Measurements from ENCODE around the gene MSRB3.

MSRB3 gene

DNA sequence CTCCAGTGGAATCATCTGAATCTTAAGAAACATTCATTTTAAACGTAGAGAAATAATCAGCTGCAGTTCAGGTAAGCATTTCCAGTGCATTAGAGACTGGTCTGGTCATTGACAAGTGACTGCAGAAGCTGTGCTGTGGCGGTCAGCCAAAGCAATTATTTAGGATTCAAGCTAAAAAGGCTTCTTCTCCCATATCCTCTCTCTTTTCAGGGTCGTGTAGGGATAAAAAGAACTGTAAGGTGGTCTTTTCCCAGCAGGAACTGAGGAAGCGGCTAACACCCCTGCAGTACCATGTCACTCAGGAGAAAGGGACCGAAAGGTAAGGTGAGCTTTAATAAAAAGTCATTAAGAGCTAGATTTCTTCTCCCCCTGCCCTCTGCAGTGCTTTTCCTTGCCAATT, 48.1 kb downstream of the MSRB3 start:
- DNase-seq (ENCODE audit: low read depth): no peak

DNA sequence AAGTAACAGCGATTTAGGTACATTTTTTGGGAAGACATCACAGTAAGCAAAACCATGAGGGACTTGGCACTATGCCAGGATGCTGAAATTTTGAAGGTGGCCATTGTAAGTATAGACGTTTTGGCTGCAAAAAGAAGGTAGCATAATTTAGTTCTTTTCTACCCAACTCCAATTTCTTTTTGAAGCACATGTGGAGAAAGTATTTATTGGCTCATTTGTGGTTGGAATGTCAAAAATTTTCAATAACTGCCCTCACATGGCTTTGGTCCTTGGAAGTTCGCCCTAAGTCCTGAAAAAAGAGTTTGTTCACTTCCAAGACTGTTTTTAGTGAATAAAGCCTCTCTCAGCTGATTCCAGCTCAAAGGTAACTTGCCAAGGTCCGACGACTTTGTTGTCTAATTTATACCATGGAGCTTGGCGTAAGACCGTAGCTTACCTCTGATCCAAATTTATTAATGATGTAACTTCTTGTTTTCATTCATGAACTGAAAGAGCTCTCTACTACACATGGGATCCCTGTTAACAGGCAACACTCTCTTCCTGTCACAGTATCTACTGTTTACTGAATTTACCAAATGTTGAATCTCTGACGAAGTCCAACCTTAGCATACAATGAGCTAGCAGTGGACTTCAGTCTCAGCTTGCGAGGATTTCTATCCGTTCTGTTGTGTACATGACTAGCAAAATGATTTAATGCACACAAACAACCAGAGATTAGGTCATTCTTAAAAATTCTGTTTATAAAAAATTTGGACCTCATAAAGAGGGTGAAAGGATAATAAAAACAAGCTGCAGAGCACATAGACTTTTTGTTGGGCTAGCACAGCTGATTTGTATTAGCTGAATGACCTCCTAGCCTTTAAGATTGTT, 49.0 kb downstream of the MSRB3 start:
- DNase-seq (ENCODE audit: low read depth): no peak

DNA sequence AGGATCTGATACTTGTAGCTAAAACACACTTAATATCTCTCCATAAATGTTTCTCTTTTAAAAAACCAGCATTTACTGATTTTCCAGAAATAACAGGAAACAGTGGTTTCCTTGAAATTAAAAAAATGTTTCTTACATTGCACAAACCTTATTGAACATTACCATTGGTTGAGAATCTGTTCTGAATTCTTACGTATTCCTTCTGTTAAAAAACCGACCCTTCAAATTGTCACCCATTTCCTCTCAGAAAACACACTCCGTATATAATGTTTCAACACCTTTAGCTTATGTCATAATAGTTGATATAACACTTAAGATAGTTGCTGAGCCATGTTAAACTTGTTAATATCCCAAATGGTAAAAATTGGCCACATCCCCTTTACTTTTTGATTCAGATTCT, 51.2 kb downstream of the MSRB3 start:
- DNase-seq (ENCODE audit: low read depth): no peak

DNA sequence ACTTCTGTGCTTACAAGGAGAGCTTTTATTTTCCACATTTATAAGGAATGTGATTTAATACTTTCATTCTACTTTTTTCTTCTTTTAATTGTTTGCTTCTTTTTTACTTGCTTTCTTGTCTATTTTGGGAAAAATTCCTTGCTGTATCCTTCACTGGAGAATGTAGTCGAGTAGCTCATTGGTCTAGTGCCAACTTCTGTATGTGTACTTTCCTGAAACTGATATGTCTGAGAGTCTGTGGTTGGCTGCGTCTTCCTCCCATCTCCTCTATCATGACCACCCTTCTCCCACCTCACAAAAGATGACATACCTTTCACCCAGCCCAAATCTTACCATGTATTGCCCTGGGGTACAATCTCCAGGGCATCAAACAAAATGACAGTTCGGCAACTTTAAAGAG, 51.8 kb downstream of the MSRB3 start:
- no peak for DNase-seq (ENCODE audit: low read depth)

DNA sequence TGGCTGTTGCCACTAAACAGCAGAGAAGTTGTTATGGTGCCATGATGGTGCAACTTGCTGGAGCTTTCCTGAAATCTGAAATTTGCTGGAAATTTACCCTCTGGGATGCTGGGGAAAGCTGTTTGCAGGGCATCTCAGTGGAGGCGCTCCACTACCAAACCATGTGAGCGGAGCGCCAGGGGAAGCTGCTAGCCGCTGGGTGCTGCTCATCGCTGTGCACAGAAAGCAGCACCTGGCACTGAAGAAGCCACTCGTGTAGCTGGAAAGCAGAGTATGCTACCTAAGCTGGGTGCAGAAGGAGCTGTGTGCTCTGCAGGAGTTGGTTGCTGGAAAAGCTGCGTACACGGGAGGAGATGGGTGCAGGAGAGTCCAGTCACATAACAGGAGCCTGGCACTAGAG, 53.0 kb downstream of the MSRB3 start:
- DNase-seq (ENCODE audit: low read depth): no peak

DNA sequence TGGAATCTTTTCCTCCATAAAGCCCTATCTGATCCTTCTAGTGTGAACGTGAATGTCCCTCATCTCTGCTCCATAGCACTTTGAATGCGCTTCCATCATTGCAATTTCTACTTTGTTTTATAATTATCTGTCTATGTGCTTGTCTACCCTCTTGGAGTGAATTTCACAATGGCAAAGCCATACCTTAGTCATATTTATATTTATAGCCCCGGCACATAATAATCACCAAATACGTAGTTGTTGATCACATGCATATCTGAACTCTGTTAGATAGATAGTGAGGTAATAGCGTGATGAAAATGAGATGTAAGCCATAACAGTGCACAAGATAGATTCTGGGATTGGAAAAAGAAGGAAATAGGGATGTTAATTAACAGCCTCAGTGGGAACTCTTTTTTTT, 55.2 kb downstream of the MSRB3 start:
- DNase-seq (ENCODE audit: low read depth): no peak

DNA sequence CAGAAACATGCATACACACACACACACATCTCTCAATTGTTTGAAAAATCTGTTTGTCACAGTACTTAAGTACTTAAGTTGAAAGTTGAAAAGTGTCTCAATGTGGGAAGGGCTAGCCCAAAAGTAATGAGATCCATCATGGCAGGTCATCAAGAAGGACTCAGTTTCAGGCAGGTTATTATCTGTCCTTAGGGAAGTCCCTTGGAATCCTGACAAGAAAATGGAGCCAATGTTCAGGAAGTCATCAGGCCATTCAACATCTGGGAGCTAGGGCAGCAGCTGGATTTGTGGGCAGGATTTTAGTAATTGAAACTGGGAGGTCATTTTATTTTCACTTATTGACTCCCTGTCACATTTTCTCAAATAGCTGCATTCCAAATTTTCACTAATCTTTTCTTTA, 56.0 kb downstream of the MSRB3 start:
- DNase-seq (ENCODE audit: low read depth): no peak

DNA sequence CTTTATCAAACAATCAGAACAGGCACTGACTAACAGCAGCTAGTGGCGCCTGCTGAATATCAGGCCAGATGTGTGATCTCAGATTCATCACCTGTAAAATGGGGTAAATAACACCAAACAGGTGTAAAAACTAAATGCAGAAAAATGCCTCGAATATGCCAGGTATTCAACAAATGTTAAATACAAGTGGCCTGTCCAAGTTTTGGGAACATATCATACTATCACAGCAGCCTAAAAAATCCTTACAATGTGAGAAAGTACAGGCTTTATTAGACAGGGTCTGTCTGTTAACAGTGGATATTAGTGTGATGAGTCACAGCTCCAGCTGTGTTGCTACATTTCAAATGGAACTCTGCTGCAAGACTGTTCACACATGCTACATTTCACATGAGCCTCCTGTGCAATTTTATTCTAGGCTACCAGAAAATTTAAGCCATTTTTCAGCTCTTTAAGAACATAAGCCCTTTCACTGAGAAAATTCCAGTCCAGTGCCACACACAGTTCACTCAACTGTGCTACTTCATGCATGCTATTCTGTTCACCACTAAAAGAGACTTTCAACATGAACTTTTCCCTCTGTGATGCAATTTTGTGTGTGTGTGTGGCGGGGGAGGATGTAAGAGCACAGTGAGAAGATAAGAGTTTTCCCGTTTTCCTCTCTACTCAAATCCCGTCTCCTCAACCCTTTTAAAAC, 56.7 kb downstream of the MSRB3 start:
- DNase-seq (ENCODE audit: low read depth): peak; percentile 76

DNA sequence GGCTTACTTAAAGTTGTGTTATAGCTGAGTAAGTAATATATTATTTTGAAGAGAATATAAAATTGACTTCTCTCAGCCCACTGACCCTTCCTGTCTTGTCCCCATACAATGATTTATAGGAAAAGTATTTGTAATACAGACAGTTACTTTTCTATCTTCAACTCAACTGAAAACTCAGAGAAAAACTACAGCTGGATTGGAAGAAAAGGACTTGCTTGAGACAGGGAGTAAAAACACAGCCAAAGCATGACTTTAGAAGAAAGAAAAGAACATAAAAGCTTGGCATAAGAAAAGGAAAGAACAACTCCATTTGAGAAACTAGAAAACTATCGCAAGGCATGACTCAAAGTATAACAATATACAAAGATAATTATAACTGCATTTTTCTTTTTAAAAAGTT, 57.5 kb downstream of the MSRB3 start:
- no peak for DNase-seq (ENCODE audit: low read depth)

DNA sequence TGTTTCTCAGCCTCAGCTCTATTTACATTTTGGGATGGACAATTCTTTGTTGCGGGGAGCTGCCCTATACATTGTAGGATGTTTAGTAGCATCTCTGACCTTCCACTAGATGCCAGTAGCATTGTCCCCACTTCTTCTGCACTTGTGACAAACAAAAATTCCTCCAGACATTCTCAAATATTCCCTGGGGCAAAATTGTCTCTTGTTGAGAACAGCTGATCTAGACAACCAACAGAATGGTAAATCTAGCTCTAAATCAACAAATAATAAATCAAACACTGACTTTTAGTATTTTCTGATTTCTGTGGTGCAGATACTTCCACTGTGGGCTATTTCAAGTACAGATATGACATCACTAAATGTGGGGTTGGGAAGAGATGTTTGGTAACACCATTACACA, 60.7 kb downstream of the MSRB3 start:
- peak; percentile 37 for DNase-seq (ENCODE audit: low read depth)

DNA sequence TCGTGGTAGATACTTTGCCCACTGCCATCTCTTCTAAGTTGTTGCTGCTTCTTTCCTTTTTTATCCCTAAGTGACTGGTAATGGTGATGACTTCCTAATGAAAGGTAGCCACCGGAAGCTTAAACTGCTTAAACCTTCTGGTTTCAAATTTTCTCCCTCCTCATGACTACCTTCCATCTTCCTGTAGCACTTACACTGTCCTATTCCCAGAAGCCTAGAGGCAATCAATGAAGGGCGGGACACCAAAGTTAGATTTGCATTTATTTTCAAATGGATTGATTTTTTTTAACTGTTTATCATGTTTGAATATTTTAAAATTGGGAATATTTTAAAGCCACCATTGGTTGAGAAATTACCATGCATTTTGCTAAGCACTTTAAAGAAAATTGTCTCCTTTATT, 64.7 kb downstream of the MSRB3 start:
- DNase-seq (ENCODE audit: low read depth): no peak

DNA sequence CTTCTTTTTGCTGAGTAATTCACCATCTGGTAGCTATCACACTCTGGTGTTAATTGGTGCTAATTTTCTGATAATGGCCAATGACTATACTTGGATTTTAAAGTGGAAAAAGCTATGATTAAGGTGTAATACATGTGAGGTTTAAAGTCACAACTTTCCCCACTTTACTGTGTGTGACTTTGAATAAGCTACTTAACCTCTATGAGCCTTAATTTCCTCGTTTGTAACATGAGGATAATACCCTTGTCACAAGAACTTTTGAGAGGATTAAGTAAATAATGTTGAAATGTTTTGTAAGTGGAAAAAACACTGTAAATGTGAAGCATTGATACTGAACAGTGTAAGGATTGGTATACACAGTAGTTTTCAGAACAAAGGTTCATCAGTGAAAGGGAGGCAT, 65.3 kb downstream of the MSRB3 start:
- no peak for DNase-seq (ENCODE audit: low read depth)

DNA sequence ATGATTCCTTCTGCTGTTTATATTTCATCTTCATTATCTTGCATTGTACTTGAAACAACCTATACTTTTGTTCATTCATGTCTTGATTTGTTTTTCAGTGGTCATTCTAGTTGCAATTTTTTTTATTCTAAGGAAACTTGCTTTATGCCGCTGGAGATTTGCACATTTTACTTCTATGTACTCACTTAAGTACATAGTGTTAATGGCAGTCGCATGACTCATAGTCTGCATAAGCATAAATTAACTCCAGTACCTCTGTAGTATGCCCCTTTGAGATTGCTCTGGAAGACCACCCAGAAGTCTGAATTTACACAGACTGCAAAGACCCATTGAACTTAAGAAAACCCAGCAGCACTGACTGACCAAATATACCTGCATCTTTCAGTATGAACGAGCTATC, 77.0 kb downstream of the MSRB3 start:
- DNase-seq (ENCODE audit: low read depth): peak; percentile 24

DNA sequence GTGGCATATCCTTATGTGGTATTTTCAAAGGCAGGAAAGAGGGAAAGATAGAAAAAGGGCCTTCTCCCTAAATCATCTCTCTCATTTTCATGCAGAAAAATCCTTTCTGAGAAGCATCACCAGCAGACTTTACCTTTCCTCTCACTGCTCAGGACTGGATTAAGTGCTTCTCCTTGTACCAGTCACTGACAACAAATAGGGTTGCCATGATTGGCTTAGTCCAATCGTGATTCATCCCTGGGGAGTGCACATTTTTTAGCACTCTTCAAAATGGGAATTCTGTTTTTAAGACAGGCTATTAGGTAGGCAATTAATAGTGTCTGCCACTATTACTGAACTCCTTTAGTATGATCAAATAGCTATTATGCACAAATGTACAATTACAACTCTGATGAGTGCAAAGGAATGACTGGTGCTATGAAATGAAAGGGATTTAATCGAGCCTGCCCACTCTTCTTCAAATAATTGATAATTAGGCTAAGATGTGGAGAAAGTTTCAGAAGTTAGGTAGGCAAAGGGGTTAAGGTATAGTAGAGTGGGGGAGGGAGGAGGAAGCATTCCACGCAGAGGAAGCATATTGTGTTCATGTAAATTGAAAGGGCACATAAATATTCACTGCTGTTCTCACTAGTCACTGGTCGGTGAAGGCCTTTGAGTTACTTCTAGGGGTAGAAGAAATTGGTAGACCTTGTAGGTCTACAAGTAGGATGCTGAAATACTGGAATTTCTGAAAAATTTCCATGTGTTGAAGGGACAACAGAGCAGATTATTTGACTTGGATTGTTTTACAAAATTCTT, 84.0 kb downstream of the MSRB3 start:
- no peak for DNase-seq (ENCODE audit: low read depth)

DNA sequence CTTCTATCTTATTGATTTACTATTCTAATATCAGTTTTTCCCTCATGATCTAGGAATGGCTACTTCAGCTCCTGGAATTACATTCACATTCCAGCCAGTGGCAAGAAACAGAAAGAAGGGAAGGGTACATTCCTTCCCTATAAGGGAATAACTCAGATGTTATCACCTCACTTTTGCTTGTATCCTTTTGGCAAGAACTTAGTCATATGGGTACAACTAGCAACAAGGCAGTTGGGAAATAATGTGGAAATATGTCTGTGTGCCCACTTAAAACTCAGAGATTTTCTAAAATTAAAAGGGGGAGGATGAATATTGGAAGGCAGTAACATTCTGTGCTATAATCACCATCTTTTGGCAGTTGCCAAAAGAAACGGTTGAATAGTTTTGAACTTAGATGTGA, 85.6 kb downstream of the MSRB3 start:
- DNase-seq (ENCODE audit: low read depth): peak; percentile 31

DNA sequence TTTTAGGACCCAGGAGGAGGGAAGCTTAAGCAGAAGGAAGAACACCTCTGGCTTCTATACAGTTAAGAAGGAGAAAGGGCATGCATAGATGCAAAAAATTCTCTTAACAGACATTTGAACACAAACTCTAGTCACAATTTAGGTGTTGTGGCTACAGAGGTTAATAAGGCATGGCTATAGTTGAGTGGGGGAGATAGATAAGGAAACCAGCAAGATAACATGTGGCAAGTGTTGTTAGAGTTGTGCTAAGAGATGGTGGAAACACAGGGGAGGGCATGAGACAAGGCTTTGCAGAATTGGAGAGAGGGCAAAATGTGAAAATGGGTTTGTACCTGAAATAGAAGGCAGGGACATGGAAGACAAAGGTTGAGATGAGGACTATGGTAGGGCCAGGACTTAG, 88.9 kb downstream of the MSRB3 start:
- no peak for DNase-seq (ENCODE audit: low read depth)

DNA sequence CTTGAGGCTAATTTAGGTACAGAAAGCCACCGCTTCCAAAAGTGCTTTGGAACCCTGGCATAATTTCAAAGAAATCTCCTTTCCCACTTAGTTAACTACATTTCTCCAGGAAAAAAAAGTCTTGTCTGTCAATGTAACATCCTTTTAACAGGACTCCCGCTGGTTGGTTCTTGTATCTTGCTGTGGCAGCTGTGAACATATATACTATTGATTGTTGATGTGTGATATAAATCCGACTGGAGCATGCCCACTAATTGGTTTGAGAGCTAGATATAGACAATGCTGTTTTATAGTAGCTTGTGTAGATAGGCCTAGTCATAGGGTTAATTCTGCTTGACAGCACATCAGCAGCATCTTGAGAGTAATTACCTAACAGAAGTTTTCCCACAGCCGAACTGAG, 89.6 kb downstream of the MSRB3 start:
- no peak for DNase-seq (ENCODE audit: low read depth)

DNA sequence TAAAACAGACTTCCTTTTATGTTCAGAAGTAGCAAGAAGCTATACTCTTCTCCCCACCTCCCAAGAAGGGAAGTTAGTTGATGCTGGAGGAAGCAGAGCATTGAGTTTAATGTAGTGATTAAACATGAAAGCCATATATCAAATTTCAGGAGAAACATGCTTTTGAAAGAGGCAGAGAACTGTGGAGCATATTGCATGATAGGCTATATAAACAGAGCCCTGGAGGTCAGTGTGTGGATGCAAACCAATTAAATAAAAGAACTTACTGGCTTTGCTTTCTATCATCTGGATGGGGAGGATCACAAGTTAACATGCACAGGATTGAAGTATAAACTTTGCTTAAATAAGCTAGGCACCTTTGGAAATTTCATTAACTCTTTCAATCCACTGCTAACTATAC, 94.1 kb downstream of the MSRB3 start:
- DNase-seq (ENCODE audit: low read depth): no peak

DNA sequence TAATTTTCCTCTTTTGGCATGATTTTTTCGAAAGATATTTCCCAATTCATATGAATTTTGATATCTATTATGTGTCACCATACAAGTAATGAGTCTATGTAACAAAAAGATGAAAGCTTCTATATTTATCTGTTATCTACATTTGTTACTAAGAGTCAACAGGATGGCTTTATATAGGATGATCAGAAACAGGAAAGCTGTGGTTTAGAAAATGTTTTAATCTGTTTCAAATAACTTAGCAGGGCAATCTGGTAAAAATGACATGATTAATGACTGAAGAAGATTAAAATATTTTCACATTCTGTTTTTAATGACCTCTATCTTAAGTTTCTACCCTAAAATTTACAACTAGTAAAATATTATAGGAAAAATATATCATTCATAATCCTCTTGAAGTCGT, 105.8 kb downstream of the MSRB3 start:
- DNase-seq (ENCODE audit: low read depth): no peak

DNA sequence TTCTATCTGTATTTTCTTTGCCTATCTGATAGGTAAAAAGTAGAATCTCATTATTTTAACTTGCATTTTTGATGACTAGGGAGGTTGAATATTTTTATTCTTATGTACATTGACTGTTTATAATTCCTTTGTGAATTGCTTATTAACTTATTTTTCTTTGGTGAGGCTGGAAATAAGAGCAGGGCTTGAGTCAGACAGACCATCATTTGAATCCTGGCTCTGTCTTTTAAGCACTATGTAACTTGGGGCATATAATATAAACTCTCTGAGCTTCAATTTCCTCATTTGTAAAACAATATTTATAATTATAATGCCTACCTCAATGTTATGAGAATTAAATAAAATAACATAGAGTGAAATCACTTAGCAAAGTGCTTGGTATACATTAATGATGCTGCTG, 108.9 kb downstream of the MSRB3 start:
- DNase-seq (ENCODE audit: low read depth): no peak

DNA sequence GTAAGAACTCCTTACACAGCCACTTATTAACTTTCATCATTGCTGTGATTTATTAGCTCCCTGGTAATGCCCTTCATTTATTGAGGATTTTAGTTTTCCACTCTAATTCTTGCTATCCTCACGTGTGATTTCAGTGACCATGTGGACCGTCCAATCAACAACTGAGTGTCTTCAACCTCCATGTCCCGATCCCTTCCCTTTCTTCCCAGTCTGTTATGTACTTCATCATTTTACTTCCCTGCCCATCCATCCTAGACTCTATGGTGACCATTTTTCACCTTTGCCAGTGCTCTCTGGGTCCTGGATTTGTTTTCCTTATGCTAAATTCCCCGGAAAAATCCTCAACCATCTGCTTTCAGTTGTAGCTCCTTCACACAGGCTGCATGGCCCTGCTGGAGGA, 111.0 kb downstream of the MSRB3 start:
- DNase-seq (ENCODE audit: low read depth): no peak

DNA sequence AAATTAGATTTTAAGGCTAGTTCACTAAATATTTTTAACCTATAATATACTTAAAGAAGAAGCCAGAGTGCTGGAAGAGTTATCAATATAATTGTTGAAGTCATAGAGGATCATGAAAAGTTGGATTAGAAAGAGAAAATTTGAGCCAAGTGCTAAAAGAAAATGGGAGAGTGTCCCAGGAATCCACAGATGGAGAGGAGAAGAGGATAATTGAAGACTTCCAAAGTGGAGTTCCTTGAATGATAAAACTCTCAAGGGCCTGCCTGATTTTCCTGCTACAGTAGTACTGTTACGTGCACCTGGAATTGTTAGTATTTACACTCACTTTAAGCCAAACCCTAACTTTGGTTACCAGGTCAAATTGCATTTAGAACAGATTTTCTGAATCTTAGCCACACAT, 113.2 kb downstream of the MSRB3 start:
- no peak for DNase-seq (ENCODE audit: low read depth)

DNA sequence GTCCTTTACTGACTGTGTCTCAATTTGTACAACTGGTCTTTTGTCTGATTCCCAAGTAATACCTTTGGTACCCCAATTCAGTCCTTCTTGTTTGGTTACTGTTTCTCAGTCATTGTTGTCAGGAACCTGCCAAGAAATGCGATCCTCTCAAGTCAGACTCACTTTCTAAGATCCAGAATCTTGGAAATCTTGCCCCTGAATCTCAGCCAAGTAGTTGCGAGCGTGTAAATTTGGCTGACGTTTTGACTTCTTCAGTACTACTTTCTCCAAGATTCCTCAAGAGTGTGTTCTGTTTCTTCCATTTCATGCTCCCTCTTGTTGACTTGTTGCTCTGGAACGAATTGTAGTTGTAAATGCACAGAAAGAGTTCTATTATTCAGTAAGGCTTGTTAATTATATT, 114.0 kb downstream of the MSRB3 start:
- no peak for DNase-seq (ENCODE audit: low read depth)
